CD4-positive, alpha-beta T cell treated with Interleukin-21 for 1 hour (primary cell): ENCODE results near the gene RASSF8.

Source experiments
- DNase-seq: peaks from one replicate; pipeline ENCODE4 v3.0.0-alpha.2; 2020

Gene RASSF8

DNA sequence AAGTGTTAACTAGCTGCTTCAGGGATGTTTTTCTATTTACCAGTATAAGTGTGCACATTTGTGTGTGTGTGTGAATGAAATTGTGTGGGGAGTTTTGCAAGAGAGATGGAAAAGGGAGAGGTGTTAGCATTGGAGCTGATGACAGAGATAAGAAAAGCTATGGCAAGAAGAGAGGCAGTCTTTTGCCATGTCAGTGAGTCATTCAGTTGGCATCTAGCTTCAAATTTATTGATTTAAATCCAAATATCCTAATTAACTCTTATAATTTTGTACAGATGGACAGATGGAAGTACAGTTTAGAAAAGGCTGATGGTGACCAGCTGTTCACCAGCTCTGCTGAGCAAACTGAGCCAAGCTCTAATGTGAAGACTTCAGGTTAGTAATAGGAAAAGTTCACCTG lies 169.7 kb downstream of the RASSF8 start:
- DNase-seq, result no peak
